Raji (cell line): ENCODE measurements around the gene LOXHD1.

Experiments
- POLR2A ChIP-seq: IDR thresholded peaks from 2 replicates; pipeline ENCODE4 v1.6.1; 2011; ENCODE audit warnings: low read depth, low read length, control low read depth; ENCODE audit not compliant: insufficient read depth

LOXHD1 gene

GRCh38 chr18:46475390-46475752 lies 181.6 kb downstream of the LOXHD1 start:
- no peak for TF ChIP-seq POLR2A

GRCh38 chr18:46474487-46475389 lies 182.3 kb downstream of the LOXHD1 start:
- TF ChIP-seq POLR2A, result no peak

- no peak for TF ChIP-seq POLR2A
These were observed 185.1 kb downstream of the LOXHD1 start for GRCh38 chr18:46471809-46472498.

GRCh38 chr18:46470714-46471113 lies 186.3 kb downstream of the LOXHD1 start:
- TF ChIP-seq POLR2A, result no peak

GRCh38 chr18:46469186-46469915 lies 187.7 kb downstream of the LOXHD1 start:
- TF ChIP-seq POLR2A, result no peak

- no peak for TF ChIP-seq POLR2A
These were observed 188.4 kb downstream of the LOXHD1 start for GRCh38 chr18:46468426-46469180.

GRCh38 chr18:46466234-46467160 lies 190.5 kb downstream of the LOXHD1 start:
- TF ChIP-seq POLR2A, result no peak

GRCh38 chr18:46464926-46465655 lies 191.9 kb downstream of the LOXHD1 start:
- no peak for TF ChIP-seq POLR2A

- TF ChIP-seq POLR2A, result no peak
These were observed 194.5 kb downstream of the LOXHD1 start for GRCh38 chr18:46462523-46462922.

- TF ChIP-seq POLR2A, result no peak
These were observed 195.0 kb downstream of the LOXHD1 start for GRCh38 chr18:46461993-46462392.

- no peak for TF ChIP-seq POLR2A
These were observed 196.3 kb downstream of the LOXHD1 start for GRCh38 chr18:46460754-46461153.

- TF ChIP-seq POLR2A, result no peak
These were observed 197.1 kb downstream of the LOXHD1 start for GRCh38 chr18:46459789-46460455.

GRCh38 chr18:46458472-46458871 lies 198.5 kb downstream of the LOXHD1 start:
- no peak for TF ChIP-seq POLR2A
